HG03460 (cell line): ENCODE data around the gene BHLHE40.
A peak's percentile ranks its signal among the peaks of the same experiment; 100 is the strongest.

ENCODE experiments used
- ATAC-seq: cut with Tn5 transposase; IDR thresholded peaks from one replicate; pipeline ENCODE4 v1.9.1; 2021; ENCODE audit not compliant: unreplicated experiment

The BHLHE40 gene

DNA sequence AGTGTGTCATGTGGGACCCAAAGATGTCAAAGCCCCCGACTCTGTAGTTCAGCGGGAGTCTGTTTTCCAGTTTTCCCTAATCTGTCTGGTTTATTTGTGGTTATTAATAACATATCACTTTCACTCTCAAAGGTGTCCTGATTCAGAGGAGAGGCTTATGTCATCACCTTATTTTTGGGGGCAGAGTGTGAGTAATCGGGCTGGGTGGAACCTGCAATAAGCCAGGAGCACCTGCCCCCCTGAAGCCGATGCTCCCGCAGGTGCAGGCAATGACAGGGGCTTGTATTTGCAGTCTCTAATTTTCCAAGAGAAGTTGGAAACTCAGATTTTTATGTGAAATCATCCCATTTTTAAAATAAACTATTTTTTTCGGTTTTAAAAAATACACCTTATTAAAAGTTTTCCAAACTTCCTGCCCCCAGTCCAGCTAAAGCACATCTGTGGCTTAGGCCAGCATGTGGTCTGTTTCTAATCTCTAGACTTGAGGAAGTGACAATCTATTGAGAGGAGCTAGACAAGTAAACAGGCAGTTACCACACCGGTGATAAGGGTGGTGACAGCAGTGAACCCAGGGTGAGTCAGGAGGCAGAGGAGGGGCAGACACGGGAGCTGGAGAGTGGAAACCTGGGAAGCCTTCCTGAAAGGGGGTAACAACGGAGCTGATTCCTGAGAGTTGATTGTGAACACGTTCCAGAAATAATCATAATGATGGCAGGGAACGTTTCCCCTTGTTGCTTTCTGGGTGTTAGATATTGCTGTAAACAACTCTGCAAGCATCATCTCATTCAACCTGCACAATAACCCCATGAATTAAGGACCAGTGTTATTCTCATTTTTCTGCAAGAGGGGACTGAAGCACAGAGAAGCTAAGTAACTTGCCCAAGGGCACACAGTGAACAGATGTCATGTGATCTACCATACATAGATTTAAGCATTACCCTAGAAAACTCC lies 37.2 kb downstream of the BHLHE40 start:
- peak; percentile 61 for ATAC-seq

DNA sequence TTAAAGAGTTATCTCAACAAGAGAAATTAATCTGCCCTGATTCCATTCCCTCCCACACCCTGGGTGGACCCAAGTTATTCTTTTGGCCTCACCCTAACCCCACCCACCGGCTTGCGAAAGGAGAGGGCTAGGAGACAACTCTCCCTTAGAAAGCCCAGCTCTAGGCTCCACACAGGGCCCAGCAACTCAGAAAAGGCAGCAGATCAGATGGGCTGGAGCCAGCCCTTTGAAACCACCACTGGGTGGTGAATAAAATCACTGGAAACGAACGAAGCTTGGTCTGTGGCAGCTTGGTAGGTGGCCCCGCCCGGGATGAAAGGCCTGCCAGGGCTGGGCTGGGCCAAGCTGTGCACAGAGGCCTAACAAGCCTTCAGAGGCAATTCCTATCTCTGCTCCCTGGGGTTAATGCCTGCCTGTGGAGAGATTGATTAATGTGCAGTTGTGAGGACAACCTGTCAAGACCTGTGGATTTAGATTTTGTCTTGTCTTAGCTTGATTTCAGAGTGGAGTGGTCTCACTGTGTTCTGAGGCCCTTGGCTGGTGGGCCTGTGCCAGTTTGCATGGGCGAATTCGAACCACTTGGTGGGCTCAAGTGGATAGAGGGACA lies 38.8 kb downstream of the BHLHE40 start:
- ATAC-seq, result no peak

DNA sequence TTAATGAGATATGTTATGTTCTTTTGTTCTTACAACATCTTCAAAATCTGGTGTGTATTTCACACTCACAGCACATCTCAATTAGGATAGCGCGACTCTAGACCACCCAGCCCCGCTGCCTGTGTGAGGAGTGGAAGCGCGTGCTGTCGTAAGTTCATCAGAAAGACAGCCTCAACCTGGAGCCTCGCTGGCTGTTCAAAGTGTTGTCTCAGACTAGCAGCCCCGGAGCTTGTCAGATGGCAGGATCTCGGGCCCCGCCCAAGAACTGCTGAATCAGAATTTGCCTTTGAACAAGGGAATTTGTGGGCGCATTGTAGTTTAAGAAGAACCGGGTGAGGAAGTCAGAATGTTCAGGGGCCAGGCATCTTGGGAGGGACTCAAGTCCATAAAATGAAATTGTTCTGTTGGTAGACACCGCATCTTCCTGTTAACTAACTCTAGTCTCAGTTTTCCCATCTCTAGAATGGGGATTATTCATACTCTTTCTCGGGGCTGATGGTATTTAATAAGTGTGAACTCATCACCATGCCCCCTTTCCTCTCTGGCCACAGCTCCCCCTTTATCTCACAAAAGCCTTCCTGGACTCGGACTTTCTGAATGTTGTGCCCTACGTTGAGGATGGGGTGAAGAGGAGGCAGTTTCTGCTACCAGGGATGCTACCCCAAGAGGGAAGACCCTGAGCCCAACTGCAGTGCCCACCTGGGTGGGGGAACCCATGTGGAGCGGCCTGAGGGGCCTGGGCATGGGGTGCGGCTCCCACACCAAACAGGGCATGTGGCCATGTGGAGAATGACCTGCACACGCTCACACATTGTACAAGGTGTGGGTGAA lies 40.4 kb downstream of the BHLHE40 start:
- ATAC-seq, result no peak

DNA sequence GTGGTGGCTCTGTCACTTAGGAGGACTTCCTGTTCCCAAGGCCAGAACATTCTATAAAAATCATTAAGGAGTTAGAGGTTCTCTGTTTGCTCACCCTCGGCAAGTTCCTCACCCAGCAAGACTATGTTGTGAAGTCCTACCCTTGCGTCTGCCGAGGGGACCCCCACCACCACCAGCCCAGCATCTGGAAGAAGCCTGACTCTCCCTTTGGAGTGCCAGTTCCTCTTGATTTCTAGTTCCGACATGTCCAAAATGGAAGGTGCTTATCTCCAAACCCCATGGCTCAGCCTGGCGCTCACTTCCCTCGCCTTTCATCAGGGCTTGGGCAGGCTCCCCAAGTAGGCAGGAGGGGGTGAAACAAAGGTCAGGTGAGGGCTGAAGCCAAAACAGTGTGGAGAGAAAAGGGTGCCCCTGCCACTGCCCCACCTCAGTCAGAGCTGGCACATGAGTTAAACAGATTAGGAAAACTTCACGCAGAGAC lies 41.0 kb downstream of the BHLHE40 start:
- ATAC-seq, result no peak

DNA sequence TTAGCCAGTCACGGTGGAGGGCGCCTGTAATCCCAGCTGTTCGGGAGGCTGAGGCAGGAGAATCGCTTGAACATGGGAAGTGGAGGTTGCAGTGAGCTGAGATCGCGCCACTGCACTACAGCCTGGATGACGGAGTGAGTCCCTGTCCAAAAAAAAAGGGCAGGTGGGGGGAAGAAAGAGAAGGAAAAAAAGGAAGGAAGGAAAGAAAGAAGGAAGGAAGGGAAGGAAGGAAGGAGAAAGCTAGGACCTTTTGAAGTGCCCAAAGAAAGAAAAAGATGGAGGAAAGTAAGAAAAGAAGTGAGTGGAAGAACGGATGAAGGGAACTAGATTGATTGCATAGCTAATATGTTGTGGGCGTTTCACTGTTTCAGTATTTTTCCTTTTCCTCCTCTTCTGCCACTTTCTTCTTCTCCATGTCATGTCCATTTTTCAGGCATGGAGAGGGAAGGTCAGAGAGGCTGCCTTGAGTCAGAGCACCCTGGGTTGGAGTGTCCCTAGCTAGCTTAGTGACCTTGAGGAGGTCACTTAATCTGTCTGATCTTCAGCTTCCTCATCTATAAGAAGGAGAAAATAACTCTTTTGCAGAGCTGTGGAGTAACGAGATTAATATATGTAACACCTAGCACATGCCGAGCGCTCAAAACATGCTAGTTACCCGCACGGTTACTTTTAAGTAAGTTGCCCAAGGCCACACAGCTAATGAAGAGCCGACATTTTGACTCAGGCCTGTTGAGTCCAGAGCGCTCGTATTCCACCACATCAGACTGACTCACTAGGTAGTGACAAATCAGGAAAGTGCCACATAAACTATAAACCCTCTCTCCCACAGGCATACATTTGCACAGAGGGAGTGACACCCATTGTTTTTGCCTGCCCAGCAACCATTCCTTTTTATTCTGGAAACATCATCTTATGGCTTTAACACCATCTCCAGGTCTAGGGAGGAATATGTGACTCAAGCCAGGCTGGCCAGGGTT lies 42.2 kb downstream of the BHLHE40 start:
- no peak for ATAC-seq

DNA sequence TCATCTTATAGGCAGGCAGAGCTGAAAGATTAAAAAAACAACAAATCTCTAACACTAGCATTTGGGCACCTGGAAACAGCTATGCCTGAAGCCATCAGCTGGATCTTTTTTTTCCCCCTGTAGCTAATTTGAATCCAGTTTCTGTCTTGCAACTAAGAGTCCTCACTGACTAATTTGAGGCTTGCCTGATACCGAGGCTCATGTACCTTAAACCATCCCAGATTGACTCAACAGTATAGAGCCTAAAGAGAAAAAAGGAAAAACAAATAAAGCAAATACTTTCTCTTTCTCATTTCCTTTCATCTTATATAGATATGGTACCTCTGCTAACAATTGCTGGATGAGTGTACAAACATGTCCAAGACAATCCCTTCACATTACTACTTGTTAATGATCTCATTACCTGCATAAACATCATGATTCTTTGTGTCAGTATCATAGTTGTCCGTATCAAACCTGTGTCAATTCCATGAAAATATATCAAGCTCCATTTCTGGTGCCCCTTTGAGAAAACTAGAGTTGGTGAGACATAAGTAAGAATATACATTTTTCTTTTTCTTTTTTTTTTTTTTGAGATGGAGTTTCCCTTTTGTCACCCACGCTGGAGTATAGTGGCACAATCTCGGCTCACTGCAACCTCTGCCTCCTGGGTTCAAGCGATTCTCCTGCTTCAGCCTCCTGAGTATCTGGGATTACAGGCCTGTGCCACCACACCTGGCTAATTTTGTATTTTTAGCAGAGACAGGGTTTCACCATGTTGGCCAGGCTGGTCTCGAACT lies 43.1 kb downstream of the BHLHE40 start:
- ATAC-seq, result peak; percentile 63

DNA sequence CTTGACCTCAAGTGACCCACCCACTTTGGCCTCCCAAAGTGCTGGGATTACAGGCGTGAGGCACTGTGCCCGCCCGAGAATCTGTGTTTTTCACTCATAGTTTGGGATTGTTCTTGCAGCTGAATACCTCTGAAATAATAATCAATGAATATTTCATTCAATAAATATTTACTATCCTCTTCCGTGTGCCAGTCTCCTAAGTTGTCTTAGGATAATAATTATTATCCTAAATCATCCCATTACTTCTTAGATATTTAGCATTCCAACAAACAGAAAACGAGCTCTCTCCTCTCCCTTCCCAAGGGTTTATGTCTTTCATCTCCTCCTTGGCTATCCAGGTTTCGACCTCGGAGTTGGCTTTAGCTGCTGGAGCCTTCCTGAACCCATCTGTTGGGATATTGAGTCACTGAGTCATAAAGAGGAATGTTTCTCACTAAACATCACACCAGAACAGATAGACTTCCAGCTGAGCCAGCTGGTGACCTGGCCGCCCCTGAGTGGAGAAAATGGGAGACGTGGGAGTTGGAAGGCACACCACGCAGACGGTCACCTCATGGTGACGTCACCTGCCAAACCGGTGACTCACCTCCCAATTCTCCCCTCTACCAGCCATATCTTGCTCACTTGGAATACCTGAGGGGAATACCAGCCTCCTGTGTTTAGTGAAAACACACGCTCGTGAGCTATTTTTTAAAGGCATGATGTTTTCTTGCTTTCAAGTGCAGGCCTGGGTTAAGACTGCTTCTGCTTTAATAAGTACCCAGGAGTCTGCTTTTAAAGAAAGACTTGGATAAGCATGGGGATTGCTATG lies 43.9 kb downstream of the BHLHE40 start:
- ATAC-seq, result no peak

DNA sequence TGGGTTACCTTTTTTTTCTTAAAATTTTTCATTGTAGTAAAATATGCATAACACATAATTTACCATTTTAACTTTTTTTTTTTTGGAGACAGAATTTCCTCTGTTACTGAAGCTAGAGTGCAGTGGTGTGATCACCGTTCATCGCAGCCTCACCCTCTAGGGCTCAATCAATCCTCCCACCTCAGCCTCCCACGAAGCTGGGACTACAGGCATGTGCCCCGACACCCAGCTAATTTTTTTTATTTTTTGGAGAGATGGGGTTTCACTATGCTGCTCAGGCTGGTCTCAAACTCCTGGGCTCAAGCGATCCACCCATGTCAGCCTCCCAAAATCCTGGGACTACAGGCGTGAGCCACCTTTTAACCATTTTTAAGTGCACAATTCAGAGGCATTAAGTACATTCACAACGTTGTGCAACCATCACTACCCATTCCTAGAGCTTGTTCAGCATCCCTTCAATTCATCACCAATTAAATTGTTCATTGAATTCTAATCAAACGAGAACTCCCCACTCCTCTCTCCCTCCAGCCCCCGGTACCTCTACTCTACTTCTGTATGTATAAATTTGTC lies 44.6 kb downstream of the BHLHE40 start:
- no peak for ATAC-seq

DNA sequence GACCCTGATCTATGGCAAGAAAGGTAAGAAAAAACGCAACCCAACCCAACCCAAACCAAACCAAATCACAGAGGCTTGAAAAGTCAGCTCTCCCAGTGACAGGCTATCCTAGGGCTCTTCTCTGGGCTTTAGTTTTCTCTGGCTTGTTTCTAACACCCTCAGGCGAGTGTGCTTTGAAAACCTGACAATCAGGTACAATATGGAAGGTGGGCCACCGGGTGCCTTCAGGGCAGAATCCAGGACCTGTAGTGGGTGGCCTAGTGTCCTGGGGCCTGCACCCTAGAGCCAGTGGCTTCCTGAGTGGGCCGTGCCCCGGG lies 46.8 kb downstream of the BHLHE40 start:
- no peak for ATAC-seq

DNA sequence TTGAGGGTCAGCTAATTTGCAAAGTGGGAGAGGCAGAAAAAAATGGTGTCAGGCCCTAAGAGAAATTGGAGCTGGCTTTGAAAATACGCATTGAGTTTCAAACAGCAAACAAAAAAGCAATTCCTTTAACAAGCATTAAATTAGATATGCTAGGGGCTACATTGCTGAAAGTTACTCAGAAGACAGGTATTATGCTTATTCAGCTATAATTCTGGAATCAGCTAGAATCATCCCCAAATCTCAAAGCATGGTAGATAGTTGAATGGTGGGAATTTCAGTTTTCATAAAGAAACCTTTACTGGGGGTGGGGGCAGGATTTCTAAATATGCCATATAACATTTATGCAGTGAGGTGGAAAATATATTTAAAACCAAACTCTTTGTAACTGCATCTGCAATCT lies 50.5 kb downstream of the BHLHE40 start:
- ATAC-seq, result no peak

DNA sequence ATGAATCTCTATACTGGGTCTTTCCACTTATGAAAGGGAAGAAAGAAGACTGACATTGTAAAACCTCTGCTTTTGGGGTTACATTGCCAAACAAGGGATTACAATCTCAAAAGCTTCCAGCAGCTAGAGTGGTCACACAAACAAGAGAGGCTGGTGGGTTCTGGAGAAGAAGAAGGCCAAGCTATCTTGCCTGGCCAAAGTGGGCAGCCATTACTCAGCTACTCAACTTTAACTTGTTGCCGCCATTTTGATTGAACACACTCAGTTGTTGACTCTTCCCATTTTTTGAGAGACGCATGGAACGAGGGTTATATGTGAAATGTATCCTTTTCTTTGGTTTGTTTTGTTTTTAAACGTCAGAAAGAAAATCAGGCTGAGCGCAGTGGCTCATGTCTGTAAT lies 50.9 kb downstream of the BHLHE40 start:
- no peak for ATAC-seq

DNA sequence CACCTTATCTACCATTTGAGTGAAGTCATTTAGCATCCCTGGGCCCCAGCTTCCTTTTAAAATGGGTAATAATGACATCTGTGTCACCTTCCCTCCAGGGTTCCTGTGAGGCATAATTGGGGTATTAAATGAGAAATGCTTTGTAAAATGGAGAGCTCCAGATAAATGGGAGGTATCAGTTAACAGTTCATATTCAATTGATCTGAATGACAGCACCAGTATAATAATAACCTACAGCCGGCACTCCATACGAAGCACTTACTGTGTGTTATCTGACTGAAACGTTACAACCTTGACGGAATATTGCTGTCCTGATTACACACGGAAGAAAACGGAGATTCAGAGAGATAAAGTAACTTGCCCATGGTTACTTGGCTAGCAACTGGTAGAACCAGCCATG lies 53.6 kb downstream of the BHLHE40 start:
- no peak for ATAC-seq
